HepG2 (cell line): ENCODE data around the gene RSRC2. TPM values are rescaled to one million over a fixed set of nuclear protein-coding genes. Genes with fewer than 3 reads are reported as not detected.

Experiments
- ARID5B ChIP-seq: IDR thresholded peaks from 2 replicates; pipeline ENCODE4 v1.4.0; 2020; ENCODE audit warnings: mild to moderate bottlenecking, missing genetic modification reagents
- ATF7 ChIP-seq, 2 experiments: fragments of 450-650 bp in 1 of 2; sonication (generic) in 1 of 2; formaldehyde crosslinking in 1 of 2; IDR thresholded peaks; 2 replicates each; pipeline versions ENCODE4 v1.4.0 to v1.6.1; 2016 to 2020; ENCODE audit warnings: antibody characterized with exemption in 1 of 2, mild to moderate bottlenecking in 1 of 2, missing genetic modification reagents in 1 of 2
- EHMT2 ChIP-seq: fragments of 200-600 bp; sonication (generic); IDR thresholded peaks from 2 replicates; pipeline ENCODE4 v1.7.0; 2017; ENCODE audit warnings: antibody characterized with exemption, low read depth, low read length, borderline replicate concordance
- ELF3 ChIP-seq: IDR thresholded peaks from 2 replicates; pipeline ENCODE4 v1.6.1; 2016; ENCODE audit warnings: missing genetic modification reagents, missing compliant biosample characterization
- FOXA1 ChIP-seq, 2 experiments: fragments of 450-650 bp in 1 of 2; sonication (generic) in 1 of 2; formaldehyde crosslinking in 1 of 2; IDR thresholded peaks; 2 replicates each; pipeline versions ENCODE4 v1.4.0 to v1.6.1; 2016 to 2020; ENCODE audit warnings: missing genetic modification reagents in 1 of 2
- GATAD2A ChIP-seq: IDR thresholded peaks from 2 replicates; pipeline ENCODE4 v1.6.1; 2016
- KAT8 ChIP-seq: IDR thresholded peaks from 2 replicates; pipeline ENCODE4 v1.6.1; 2016; ENCODE audit warnings: missing genetic modification reagents, missing compliant biosample characterization
- MXD4 ChIP-seq: IDR thresholded peaks from 2 replicates; pipeline ENCODE4 v1.6.1; 2016; ENCODE audit warnings: mild to moderate bottlenecking, missing biosample characterization, missing genetic modification reagents
- SAP130 ChIP-seq: IDR thresholded peaks from 2 replicates; pipeline ENCODE4 v1.6.1; 2016; ENCODE audit warnings: low read depth
- SMC3 ChIP-seq: IDR thresholded peaks from 2 replicates; pipeline ENCODE4 v1.6.1; 2011; ENCODE audit warnings: low read length, improper control_type of control experiment
- TARDBP ChIP-seq: sonication (generic); formaldehyde crosslinking; IDR thresholded peaks from 2 replicates; pipeline ENCODE4 v1.8.0; 2022; ENCODE audit warnings: mild to moderate bottlenecking, missing genetic modification reagents
- THAP11 ChIP-seq: IDR thresholded peaks from 2 replicates; pipeline ENCODE4 v1.6.1; 2016; ENCODE audit warnings: missing biosample characterization, missing genetic modification reagents
- YEATS2 ChIP-seq: sonication (generic); formaldehyde crosslinking; IDR thresholded peaks from 2 replicates; pipeline ENCODE4 v1.4.0; 2020; ENCODE audit warnings: missing genetic modification reagents, borderline replicate concordance
- ZNF589 ChIP-seq: sonication (generic); formaldehyde crosslinking; conservative IDR thresholded peaks from 2 replicates; pipeline ENCODE4 v1.8.0; 2022; ENCODE audit warnings: mild to moderate bottlenecking, moderate library complexity, missing genetic modification reagents
- polyA plus RNA-seq, 8 experiments: library from polyadenylated mRNA; depleted of rRNA in 3 of 8; stranded (reverse) in 7 of 8; unstranded in 1 of 8; fragments of >200 nt; fragmentation: Illumina TruSeq in 4 of 8; extraction: Trizol in 4 of 8; gene quantifications; 2 replicates each; pipeline versions ENCODE4 v1.2.1 to v1.2.3, GENCODE V29; 2011 to 2016; ENCODE audit warnings: low read depth in 4 of 8, missing spikeins in 1 of 8, mixed read lengths in 1 of 8; ENCODE audit not compliant: insufficient read depth in 1 of 8
- total RNA-seq, 5 experiments: library from RNA; depleted of rRNA; stranded (reverse); fragments of >200 nt; fragmentation: Illumina TruSeq; extraction: Trizol; gene quantifications; 2 replicates each; pipeline ENCODE4 v1.2.3, GENCODE V29; 2016; ENCODE audit warnings: low read depth in 1 of 5
- TF ChIP-seq, protein P1 (sequence below): IDR thresholded peaks from 2 replicates; pipeline ENCODE4 v1.6.1; 2012; ENCODE audit warnings: low read depth, low read length, improper control_type of control experiment
- TF ChIP-seq, protein P2 (sequence below): sonication (generic); formaldehyde crosslinking; IDR thresholded peaks from 2 replicates; pipeline ENCODE4 v1.5.0; 2020; ENCODE audit warnings: mild to moderate bottlenecking, missing genetic modification reagents, moderate library complexity

RSRC2 gene
- total and polyA plus RNA-seq, 2 of the 13 experiments (the other 11 are each of a cell fraction or from before 2014, with no cell fraction given) = 31.4 to 77.8 TPM

- TF ChIP-seq, protein P1, sequence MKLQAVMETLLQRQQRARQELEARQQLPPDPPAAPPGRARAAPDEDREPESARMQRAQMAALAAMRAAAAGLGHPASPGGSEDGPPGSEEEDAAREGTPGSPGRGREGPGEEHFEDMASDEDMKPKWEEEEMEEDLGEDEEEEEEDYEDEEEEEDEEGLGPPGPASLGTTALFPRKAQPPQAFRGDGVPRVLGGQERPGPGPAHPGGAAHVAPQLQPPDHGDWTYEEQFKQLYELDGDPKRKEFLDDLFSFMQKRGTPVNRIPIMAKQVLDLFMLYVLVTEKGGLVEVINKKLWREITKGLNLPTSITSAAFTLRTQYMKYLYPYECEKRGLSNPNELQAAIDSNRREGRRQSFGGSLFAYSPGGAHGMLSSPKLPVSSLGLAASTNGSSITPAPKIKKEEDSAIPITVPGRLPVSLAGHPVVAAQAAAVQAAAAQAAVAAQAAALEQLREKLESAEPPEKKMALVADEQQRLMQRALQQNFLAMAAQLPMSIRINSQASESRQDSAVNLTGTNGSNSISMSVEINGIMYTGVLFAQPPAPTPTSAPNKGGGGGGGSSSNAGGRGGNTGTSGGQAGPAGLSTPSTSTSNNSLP = peak; percentile 49; the same call in 1 of the 2 replicates
- TF ChIP-seq THAP11 (CRISPR knock-in tag) (peak; percentile 51), EHMT2 (no peak), GATAD2A (0 out of 2 replicates have a peak, but pooled peaks have one; percentile 20), ATF7 (IDR thresholded peaks at IDR 0.05) (no peak), ATF7 (CRISPR knock-in tag; IDR thresholded peaks at IDR 0.05) (no peak), SAP130 (0 out of 2 replicates have a peak, but pooled peaks have one; percentile 24), KAT8 (peak; percentile 43; the same call in 1 of the 2 replicates), SMC3 (peak; percentile 87), TARDBP (CRISPR knock-in tag) (0 out of 2 replicates have a peak, but pooled peaks have one; percentile 17), MXD4 (CRISPR knock-in tag) (no peak), YEATS2 (CRISPR knock-in tag) (no peak), ZNF589 (CRISPR knock-in tag) (no peak), ARID5B (CRISPR knock-in tag) (0 out of 2 replicates have a peak, but pooled peaks have one; percentile 38), FOXA1 (IDR thresholded peaks at IDR 0.05) (no peak), FOXA1 (CRISPR knock-in tag; IDR thresholded peaks at IDR 0.05) (0 out of 2 replicates have a peak, but pooled peaks have one; percentile 26), ELF3 (CRISPR knock-in tag) (no peak)
- TF ChIP-seq, protein P2, sequence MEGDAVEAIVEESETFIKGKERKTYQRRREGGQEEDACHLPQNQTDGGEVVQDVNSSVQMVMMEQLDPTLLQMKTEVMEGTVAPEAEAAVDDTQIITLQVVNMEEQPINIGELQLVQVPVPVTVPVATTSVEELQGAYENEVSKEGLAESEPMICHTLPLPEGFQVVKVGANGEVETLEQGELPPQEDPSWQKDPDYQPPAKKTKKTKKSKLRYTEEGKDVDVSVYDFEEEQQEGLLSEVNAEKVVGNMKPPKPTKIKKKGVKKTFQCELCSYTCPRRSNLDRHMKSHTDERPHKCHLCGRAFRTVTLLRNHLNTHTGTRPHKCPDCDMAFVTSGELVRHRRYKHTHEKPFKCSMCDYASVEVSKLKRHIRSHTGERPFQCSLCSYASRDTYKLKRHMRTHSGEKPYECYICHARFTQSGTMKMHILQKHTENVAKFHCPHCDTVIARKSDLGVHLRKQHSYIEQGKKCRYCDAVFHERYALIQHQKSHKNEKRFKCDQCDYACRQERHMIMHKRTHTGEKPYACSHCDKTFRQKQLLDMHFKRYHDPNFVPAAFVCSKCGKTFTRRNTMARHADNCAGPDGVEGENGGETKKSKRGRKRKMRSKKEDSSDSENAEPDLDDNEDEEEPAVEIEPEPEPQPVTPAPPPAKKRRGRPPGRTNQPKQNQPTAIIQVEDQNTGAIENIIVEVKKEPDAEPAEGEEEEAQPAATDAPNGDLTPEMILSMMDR (CRISPR knock-in tag) = peak; percentile 71
- TF ChIP-seq, all 625 proteins: peak for 15
Measured at GRCh38 chr12:122471324-122472226, 55.2 kb downstream of the RSRC2 start (continued).
